HFF-Myc (cell line): Measurements from ENCODE around the gene TTC4.

Experiments used
- DNase-seq: peaks from one replicate; pipeline ENCODE4 v3.0.0-alpha.2; 2011; ENCODE audit warnings: low read depth; ENCODE audit errors: extremely low read depth
- H3K4me3 ChIP-seq: replicated peaks from 2 replicates; pipeline ENCODE4 v1.5.1; 2011; ENCODE audit warnings: low read depth, mild to moderate bottlenecking, control low read depth, low read length
- CTCF ChIP-seq: IDR thresholded peaks from 2 replicates; pipeline ENCODE4 v1.5.1; 2012; ENCODE audit warnings: mild to moderate bottlenecking, low read depth, low read length, control low read depth; ENCODE audit errors: missing control alignments

The TTC4 gene

DNA sequence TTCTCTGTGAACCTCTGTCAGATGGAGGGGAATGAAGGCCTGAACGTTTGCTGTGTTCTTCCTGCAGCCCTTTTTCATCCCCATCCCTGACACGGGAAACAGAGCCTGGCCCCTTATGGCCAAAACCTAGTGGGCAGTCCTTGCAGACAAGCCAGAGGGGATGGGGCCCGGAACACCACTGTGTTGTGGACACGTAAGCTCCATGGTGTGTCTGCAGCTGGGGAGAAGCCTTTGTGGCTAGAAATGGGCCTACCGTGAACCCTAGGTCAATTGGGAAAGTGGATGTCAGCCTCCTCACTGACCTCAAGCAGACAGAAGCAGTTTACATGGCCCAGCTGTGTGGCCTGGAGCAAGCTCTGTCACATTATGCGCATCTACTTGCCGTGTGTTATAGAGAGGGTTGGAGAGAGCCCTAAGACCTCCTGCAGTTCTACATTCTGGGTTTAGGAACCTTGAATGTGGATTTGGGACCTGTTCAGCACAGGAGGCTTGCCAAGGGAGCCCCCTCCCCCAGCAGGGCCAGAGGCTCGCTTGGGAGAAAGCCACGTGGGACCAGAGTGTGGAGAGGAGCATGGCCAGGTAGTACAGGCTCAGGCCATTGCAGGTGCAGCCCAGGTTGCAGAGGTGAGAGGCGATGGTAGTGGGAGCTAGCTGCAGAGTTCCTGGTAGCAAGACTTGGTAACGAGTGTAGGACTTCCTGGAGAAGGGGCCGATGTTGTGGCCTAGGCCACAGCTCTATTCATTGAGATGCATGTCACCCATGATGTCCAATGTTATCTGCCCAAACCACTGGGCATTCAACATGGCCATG lies 28.0 kb downstream of the TTC4 start:
- DNase-seq: no peak
- H3K4me3 ChIP-seq: no peak overlapping the region
- TF ChIP-seq CTCF: no peak

DNA sequence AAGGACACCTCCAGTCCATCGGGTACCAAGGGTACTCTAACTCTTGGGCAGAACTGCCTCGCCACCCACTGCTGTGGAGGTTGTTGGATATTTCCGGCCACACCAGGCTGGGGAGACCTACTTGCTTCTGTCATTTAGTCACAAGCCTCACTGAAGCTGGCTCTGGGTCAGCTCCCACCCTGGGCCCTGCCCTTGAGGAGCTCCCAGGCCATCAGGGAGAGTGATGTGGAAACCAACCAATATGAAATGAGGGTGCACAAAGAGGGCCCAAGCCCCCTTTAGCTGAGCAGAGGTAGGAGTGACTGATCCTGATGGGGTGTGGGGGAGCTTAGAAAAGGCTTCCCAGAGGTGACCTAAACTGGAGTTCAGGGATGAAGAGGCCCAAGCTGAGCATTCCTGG lies 29.0 kb downstream of the TTC4 start:
- no peak for TF ChIP-seq CTCF
- no peak overlapping the region for H3K4me3 ChIP-seq
- no peak for DNase-seq

GRCh38 chr1:54745274-54745673 lies 29.6 kb downstream of the TTC4 start:
- no peak for DNase-seq
- H3K4me3 ChIP-seq: no peak overlapping the region
- TF ChIP-seq CTCF: no peak

- TF ChIP-seq CTCF: no peak
- no peak for DNase-seq
- H3K4me3 ChIP-seq: no peak overlapping the region
Observed at GRCh38 chr1:54745864-54746263, 30.2 kb downstream of the TTC4 start.

DNA sequence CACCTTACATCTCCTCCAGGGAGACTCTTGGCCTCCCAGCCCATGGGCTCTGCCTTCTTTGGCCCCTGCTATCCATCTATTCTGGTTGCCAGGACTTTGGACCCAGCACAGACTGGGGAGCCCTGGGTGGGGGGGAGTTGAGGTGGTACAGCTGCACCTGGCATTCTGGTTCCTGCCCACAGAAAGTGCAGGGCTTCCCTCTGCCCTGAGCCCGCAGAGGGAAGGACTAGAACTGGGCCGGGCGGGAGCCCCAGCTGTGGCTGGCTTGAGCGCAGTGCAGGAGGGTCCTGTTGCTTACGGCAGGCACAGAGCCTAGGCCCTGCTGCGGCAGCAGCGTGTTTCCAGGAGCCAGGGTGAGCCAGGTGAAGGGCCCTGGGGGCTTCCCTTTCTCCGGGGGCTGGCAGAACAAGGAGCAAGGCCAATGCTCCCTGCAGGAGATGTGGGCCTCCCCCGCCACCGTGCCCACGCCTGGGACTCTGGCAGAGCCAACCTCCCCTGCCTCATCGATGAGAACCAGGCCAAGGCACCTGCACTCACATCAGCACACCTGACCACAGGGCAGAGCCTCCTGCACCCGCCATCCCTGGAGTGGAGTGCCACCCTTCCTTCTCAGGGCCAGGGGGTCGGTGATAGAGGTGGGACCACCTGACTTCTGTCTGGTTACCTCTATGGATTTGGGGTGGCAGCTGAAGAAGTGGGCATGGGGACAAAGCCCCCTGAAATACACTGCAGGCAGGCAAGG lies 32.6 kb downstream of the TTC4 start:
- TF ChIP-seq CTCF: no peak
- no peak for DNase-seq
- no peak overlapping the region for H3K4me3 ChIP-seq

DNA sequence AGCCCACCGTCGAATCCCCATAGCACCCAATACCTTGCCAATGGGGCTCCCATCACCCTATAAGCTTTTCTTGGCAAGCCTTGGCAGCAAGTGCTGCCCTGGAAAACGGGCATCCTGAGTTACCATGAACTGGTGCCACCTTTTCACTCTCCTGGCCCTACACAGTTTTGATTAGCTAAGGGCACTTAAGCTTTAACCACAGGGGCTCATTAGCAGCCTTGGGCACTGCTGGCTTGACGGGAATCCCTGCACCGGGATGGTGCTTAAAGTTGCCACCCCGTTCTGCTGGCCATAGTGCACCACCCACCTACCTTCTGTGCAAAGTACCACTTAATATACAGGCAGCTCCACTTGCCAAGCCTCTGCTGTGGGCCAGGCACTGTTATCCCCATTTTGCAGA lies 34.9 kb downstream of the TTC4 start:
- H3K4me3 ChIP-seq: no peak overlapping the region
- no peak for TF ChIP-seq CTCF

More for the DNA sequence above, 34.9 kb downstream of the TTC4 start:
- no peak for DNase-seq
